ENCODE data around the gene USP49.

- TF ChIP-seq GATA2 (IDR thresholded peaks at IDR 0.05; ENCODE audit: low read depth, low read length), result no peak
- no peak for TF ChIP-seq GATA3 (IDR thresholded peaks at IDR 0.05; ENCODE audit: low read depth, low read length)
Measured at GRCh38 chr6:41940759-41941279, 45.6 kb upstream of the USP49 start.
